ENCODE results near the gene MEGF11.
A peak's percentile ranks its signal among the peaks of the same experiment; 100 is the strongest.

The MEGF11 gene

DNA sequence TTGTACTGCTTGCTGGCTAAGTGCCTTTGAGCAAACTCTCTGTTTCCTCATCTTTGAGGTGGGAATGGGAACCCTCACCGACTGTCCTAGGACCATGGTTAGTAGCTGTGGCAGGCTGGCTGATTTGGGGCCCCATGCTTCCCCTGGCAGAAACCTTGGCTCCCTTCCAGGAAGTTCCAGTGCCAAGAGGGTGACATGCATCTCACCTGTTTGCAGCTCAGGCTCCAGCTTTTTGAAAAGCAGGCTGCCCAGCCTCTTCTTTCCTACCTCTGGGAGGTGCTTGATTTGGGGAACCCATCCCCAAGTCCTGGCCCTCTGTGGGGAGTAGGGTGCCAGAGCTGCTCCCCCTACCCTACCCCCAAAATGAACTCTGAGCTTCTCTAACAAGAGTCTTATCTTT, 333.4 kb downstream of the MEGF11 start:
- TF ChIP-seq, protein P1, sequence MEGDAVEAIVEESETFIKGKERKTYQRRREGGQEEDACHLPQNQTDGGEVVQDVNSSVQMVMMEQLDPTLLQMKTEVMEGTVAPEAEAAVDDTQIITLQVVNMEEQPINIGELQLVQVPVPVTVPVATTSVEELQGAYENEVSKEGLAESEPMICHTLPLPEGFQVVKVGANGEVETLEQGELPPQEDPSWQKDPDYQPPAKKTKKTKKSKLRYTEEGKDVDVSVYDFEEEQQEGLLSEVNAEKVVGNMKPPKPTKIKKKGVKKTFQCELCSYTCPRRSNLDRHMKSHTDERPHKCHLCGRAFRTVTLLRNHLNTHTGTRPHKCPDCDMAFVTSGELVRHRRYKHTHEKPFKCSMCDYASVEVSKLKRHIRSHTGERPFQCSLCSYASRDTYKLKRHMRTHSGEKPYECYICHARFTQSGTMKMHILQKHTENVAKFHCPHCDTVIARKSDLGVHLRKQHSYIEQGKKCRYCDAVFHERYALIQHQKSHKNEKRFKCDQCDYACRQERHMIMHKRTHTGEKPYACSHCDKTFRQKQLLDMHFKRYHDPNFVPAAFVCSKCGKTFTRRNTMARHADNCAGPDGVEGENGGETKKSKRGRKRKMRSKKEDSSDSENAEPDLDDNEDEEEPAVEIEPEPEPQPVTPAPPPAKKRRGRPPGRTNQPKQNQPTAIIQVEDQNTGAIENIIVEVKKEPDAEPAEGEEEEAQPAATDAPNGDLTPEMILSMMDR (conservative IDR thresholded peaks at IDR 0.05), result no peak
- no peak overlapping the region for H3K27ac ChIP-seq

GRCh38 chr15:65919353-65919752, 334.2 kb downstream of the MEGF11 start:
- TF ChIP-seq, protein P1 (conservative IDR thresholded peaks at IDR 0.05), result no peak
- H3K27ac ChIP-seq, result no peak overlapping the region

DNA sequence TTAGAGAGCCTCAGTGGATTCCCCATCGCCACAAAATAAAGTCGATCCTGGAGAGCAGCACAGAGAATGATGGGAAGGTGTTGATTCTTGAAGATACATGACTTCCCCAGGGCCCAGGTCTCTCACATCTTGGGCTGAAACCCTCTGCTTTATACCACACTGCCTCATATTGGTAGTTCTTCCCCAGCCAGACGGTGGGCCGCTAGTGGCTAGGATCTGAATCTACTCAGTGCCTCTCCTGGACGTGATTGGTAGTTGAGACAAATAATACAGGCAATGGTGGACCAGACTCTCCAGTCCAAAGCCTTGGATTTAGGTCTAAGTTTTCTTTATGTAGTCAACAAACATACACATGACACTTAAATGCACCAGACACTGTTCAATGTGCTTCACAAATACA, 334.6 kb downstream of the MEGF11 start:
- no peak overlapping the region for H3K27ac ChIP-seq
- TF ChIP-seq, protein P1 (conservative IDR thresholded peaks at IDR 0.05), result no peak

DNA sequence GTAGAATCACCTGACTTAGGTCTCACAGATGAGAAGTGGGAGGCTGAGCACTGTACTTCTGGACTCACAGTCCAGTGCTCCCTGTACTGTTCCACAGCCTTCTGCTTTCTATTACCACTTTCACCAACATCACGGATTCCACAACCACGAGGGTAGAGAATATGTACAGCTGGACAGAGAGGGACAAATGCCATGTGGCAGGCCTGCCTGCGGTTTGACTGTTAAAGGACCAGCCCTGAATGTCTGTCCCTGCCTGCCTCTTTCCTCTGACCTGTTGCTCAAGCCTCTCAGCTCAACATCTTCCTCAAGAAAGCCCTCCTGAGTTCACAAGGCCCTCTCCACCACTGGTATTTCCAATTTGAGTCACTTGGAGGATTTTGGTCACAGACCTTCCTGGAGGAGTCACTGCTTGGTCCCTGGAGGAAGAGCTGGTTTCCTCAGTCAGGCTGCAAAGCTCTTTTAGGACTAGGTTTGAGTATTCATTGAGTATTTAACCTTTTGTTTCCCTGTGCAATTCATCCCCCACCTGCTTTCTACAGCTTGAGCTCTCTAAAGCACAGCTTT, 335.1 kb downstream of the MEGF11 start:
- no peak overlapping the region for H3K27ac ChIP-seq
- TF ChIP-seq, protein P1 (conservative IDR thresholded peaks at IDR 0.05), result no peak

GRCh38 chr15:65917936-65918335, 335.6 kb downstream of the MEGF11 start:
- TF ChIP-seq, protein P1 (conservative IDR thresholded peaks at IDR 0.05), result no peak
- no peak overlapping the region for H3K27ac ChIP-seq

GRCh38 chr15:65917407-65917756, 336.2 kb downstream of the MEGF11 start:
- H3K27ac ChIP-seq, result no peak overlapping the region
- TF ChIP-seq, protein P1 (conservative IDR thresholded peaks at IDR 0.05), result no peak

DNA sequence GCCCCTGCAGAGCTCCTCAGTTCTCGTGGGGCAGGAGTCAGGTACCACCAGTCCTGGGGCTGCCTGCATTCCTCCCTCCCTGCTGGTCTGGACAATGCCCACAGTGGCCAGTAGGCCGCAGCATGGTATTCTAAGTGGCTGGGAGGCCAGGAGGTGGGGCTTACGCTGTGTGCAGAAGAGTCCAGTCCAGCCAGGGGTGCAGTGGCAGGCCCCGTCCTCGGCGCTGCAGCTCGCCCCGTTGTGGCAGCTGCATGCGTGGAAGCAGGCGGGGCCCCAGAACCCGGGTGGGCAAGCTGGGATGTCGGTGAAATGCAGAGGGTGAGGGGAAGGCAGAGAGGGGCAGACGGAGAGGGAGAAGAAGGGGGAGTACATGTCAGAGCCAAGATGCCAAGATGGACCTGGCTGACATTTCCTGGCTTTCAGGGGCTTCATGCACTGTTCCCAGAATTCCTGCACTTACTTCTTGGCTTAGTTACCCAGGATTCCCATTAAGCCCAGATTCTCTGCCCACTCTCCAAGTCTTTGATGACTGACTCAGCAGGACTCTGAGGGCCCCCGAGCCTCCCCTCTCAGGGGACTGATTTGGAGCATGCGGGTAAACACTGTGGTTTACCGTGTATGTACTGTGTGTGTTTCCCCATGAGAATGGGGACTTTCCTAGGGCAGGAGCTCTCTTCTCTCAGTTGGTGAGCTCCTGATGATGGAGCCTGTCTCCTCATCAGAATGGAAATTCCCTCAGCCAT, 336.7 kb downstream of the MEGF11 start:
- H3K27ac ChIP-seq, result peak overlapping the region; percentile 5; the same call in 1 of the 2 replicates
- TF ChIP-seq, protein P1 (conservative IDR thresholded peaks at IDR 0.05), result peak; percentile 83
